ENCODE results near the gene PACC1. TPM values are rescaled to one million over a fixed set of nuclear protein-coding genes. Genes with fewer than 3 reads are reported as not detected.

Gene PACC1
- polyA plus RNA-seq, 2 of the 4 experiments (the other 2 are of a cell fraction) = 11.9 to 19.6 TPM

- H3K9me3 ChIP-seq = 0 out of 3 replicates have a peak, but pooled peaks cover 2% of the 10 kb centered on the region
- ATAC-seq = peak; percentile 54 to 77; a peak in 5 of 6 replicates
- 60% methylated on average over 2 of the region's 2 CpGs for WGBS (ENCODE audit: missing lambda C conversion rate)
- POLR2A ChIA-PET = no interaction called here
- H3K4me1 ChIP-seq = no peaks in the 10 kb centered on the region
- no peak overlapping the region for H3K4me3 ChIP-seq
- no peak for DNase-seq (ENCODE audit: low read depth in 1 of 2, low spot score in 1 of 2)
- H3K4me2 ChIP-seq = no peak overlapping the region
- CTCF ChIA-PET = interaction anchor here (0.9 to 6.5 kb wide), 23 partner anchors 9 to 687 kb away, joined by 3 to 80 read pairs (median 6); partner anchors contain the start of genes DTL and INTS7
- TF ChIP-seq POLR2AphosphoS2 (conservative IDR thresholded peaks at IDR 0.05; ENCODE audit: low read length) = no peak
- TF ChIP-seq HDAC2 (IDR thresholded peaks at IDR 0.05) = no peak
- no peak for TF ChIP-seq POLR2A (IDR thresholded peaks at IDR 0.05; ENCODE audit: low read length)
- TF ChIP-seq RAD21 (conservative IDR thresholded peaks at IDR 0.05 in 1 of 2, IDR thresholded peaks at IDR 0.05 in 1 of 2) = no peak
- TF ChIP-seq, protein P1, sequence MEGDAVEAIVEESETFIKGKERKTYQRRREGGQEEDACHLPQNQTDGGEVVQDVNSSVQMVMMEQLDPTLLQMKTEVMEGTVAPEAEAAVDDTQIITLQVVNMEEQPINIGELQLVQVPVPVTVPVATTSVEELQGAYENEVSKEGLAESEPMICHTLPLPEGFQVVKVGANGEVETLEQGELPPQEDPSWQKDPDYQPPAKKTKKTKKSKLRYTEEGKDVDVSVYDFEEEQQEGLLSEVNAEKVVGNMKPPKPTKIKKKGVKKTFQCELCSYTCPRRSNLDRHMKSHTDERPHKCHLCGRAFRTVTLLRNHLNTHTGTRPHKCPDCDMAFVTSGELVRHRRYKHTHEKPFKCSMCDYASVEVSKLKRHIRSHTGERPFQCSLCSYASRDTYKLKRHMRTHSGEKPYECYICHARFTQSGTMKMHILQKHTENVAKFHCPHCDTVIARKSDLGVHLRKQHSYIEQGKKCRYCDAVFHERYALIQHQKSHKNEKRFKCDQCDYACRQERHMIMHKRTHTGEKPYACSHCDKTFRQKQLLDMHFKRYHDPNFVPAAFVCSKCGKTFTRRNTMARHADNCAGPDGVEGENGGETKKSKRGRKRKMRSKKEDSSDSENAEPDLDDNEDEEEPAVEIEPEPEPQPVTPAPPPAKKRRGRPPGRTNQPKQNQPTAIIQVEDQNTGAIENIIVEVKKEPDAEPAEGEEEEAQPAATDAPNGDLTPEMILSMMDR (IDR thresholded peaks at IDR 0.05) = no peak
- no peak for TF ChIP-seq RNF2 (IDR thresholded peaks at IDR 0.05; ENCODE audit: borderline replicate concordance, low read depth)
- TF ChIP-seq E2F6 (IDR thresholded peaks at IDR 0.05; ENCODE audit: borderline replicate concordance, low read depth) = no peak
- TF ChIP-seq ZSCAN20 (CRISPR knock-in tag; IDR thresholded peaks at IDR 0.05) = no peak
- no peak for TF ChIP-seq ZFP36 (IDR thresholded peaks at IDR 0.05; ENCODE audit: borderline replicate concordance, partially characterized antibody)
- TF ChIP-seq KDM5A (IDR thresholded peaks at IDR 0.05) = no peak
- TF ChIP-seq RFX5 (IDR thresholded peaks at IDR 0.05) = no peak
- TF ChIP-seq PBX3 (IDR thresholded peaks at IDR 0.05) = no peak
- no peak for TF ChIP-seq TP53 (CRISPR knock-in tag; IDR thresholded peaks at IDR 0.05)
- no peak overlapping the region for H3K27ac ChIP-seq
- FAIRE-seq = no peak
These were observed 47.1 kb downstream of the PACC1 start for GRCh38 chr1:212367474-212368072.

DNA sequence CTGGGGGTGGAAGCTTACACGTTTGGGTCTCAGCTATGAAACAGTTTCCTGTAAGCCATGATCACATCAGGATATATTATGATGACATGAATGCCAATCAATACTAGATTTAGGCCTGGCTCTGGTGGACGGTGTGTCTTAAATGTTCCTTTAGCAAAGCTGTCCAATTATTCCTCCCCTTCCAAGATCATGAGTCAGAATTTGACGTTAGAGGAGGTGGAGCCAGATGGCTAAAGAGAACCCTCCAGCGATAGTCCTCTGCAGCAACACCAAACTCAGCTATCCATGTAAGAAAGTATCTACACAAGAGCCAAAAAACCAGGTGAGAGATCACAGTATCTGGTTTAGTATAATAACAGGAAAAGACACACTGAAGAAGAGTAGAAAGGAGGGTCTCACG is 47.8 kb downstream of the PACC1 start:
- no peak for DNase-seq (ENCODE audit: low read depth in 1 of 2, low spot score in 1 of 2)
- no peaks in the 10 kb centered on the region for H3K9me3 ChIP-seq
- CTCF ChIA-PET = interaction anchor here (0.8 to 6.5 kb wide), 12 partner anchors 9 to 332 kb away, joined by 3 to 80 read pairs (median 10); partner anchors contain the start of genes DTL and INTS7
- no peak for FAIRE-seq
- peak in 1 of 2 experiments; percentile 42; a peak in 1 of 6 replicates for ATAC-seq
- POLR2A ChIA-PET = no interaction called here
- TF ChIP-seq BCL3 (IDR thresholded peaks at IDR 0.05) (no peak), HOXA7 (CRISPR knock-in tag; IDR thresholded peaks at IDR 0.05) (no peak), RCOR1 (IDR thresholded peaks at IDR 0.05; ENCODE audit: low read depth, low read length) (no peak), HDAC2 (IDR thresholded peaks at IDR 0.05) (no peak), HMGXB4 (CRISPR knock-in tag; IDR thresholded peaks at IDR 0.05; ENCODE audit: borderline replicate concordance) (no peak), EP300 (IDR thresholded peaks at IDR 0.05) (no peak), USF2 (IDR thresholded peaks at IDR 0.05) (no peak), HES2 (IDR thresholded peaks at IDR 0.05) (no peak)
- H3K4me2 ChIP-seq = no peak overlapping the region
- H3K27ac ChIP-seq = no peak overlapping the region
- WGBS (ENCODE audit: missing lambda C conversion rate) = 75% methylated on average over 5 of the region's 5 CpGs
- no peak overlapping the region for H3K4me3 ChIP-seq
- no peaks in the 10 kb centered on the region for H3K4me1 ChIP-seq

All from A549 (cell line).